GM19099 (cell line): ENCODE data around the gene SSPN.

Experiments
- POLR2A ChIP-seq: IDR thresholded peaks from 3 replicates; pipeline ENCODE4 v1.6.1; 2011; ENCODE audit warnings: low read depth; ENCODE audit not compliant: insufficient read length; ENCODE audit errors: extremely low read depth

The SSPN gene

DNA sequence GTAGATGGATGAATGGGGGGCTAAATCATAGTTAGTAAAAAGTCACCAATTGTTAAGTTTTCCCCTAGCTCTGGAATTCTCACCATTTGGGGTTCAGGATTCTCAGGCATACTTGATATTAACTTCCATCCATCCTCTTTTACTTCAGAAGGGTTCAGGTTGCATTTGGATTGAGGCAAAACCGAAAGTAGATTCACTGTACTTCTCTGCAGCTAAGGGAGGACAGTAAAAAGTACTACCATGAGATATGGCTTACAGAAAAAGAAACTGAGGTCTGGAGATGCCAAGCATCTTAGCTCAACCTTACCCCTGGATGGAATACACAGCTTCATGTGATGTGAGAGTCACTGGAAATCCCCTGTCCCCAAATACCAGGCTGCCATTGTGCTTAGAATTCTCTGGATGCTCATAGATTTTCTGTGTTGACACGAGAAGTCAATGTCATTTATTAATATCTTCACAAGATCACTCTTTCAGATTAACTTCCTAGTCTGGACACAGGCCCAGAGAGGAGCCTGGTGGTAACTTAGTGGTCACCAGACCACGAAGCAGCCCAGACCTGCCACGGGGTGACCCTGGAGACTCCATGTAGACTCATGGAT, 87.1 kb downstream of the SSPN start:
- no peak for TF ChIP-seq POLR2A

- no peak for TF ChIP-seq POLR2A
Measured at GRCh38 chr12:26283046-26283445, 87.7 kb downstream of the SSPN start.

- TF ChIP-seq POLR2A = no peak
Measured at GRCh38 chr12:26283617-26284016, 88.2 kb downstream of the SSPN start.

GRCh38 chr12:26285401-26285800, 90.0 kb downstream of the SSPN start:
- TF ChIP-seq POLR2A = no peak

GRCh38 chr12:26286186-26286585, 90.8 kb downstream of the SSPN start:
- no peak for TF ChIP-seq POLR2A

GRCh38 chr12:26287671-26288381, 92.5 kb downstream of the SSPN start:
- no peak for TF ChIP-seq POLR2A

GRCh38 chr12:26290565-26290964, 95.2 kb downstream of the SSPN start:
- TF ChIP-seq POLR2A = no peak

- no peak for TF ChIP-seq POLR2A
Measured at GRCh38 chr12:26292596-26292995, 97.2 kb downstream of the SSPN start.

GRCh38 chr12:26293612-26294011, 98.2 kb downstream of the SSPN start:
- TF ChIP-seq POLR2A = no peak

GRCh38 chr12:26295001-26295400, 99.6 kb downstream of the SSPN start:
- TF ChIP-seq POLR2A = no peak

- no peak for TF ChIP-seq POLR2A
Measured at GRCh38 chr12:26297396-26298070, 102.2 kb downstream of the SSPN start.

DNA sequence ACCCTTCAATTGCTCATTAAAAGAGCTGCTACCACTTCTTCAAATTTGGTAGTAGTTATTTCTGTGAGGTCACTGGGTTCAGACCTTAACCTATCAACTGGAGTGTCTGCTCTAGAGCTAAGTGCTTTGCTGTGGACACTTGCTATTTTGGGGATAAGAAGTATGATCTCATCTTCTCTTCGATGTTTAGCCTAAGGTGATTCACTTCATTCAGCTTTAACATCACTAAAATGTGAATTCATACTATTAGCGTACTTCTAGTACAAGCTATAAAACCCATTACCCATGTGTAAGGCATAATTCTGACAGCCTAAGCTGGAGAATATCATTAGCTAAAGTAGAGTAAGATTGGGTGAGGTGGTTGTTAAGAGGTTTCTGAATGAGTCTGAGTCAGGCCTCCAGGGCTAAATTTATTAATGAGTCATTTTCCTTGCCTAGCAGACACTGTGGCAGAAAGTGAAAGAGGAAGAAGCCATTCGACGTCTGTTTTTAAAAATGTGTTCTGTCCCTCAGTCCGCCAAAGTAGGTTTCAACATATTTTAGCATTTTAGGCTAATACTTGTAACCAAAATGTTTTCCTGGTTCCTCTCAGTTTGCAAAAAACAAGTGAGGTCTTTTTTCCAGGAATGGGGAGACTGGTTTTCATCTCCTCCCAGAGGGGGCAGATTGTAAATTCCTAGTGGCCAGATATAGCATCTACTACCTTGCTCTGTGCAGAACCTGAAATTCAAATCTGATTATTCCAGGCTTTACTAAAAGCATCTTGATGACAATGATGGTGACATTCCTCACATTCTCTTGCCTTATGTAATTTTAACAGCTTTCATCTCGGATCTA, 103.6 kb downstream of the SSPN start:
- TF ChIP-seq POLR2A = no peak

- TF ChIP-seq POLR2A = no peak
Measured at GRCh38 chr12:26299751-26300150, 104.4 kb downstream of the SSPN start.
